HG03571 (cell line): ENCODE results near the gene GSTK1.
"Not testable (repeated sequence)": the region's sequence is repeated elsewhere in the genome, so short reads cannot be mapped to it uniquely, and the experiment has no call there.

Experiments used
- ATAC-seq: cut with Tn5 transposase; IDR thresholded peaks from one replicate; pipeline ENCODE4 v1.9.1; 2021; ENCODE audit not compliant: unreplicated experiment

GSTK1 gene

DNA sequence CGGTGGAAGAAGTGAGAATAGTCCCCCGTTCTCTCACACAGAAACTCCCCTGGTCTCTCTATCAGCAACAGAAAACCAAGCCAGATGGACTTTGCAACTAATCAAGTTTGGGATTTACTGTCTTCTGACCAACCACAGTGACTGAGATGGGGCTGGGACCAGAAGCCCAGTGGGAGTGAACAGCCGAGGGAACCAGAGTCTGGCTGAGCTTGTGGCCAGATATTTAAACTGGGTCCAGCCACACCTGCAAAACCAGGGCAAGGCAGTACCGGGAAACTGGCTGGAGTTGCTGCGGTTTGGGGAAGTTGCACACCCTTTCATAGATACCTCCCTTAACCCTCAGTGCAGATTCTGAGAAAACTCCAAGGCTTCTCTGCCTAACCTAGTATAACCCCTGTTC, 6.0 kb downstream of the GSTK1 start:
- no peak for ATAC-seq

DNA sequence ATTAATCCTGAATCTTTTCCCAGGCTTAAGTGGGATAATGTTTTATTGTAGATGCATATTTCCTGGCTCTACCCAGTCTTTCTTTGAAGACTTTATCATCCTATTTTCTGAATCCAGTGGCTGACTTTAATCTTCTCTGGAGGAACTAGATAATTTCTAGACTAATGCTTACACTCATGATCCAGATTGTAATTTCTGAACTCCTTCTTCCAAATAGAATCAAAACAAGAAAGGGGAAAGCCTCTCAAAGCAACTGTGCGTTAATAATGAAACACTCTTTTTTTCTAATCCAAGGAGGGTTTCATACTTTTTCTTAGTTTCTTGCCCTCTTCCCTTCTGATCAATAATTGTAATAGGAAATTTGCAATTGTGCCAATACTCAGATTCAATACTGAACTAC, 8.0 kb downstream of the GSTK1 start:
- no peak for ATAC-seq

DNA sequence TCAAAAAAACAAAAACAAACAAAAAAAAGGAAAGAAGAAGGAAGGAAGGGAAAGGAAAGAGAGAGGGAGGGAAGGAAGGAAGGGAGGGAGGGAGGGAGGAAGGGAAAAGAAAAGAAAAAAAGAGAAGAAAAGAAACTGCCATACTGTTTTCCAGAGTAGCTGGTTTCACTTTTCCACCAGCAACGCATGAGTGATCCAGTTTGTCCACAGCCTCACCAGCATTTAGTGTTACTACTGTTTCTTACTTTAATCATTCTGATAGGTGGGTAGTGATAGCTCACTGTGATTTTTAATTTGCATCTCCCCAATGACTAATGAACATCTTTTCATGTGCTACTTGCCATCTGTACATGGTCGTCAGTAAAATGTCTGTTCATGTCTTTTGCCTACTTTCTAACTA, 9.6 kb downstream of the GSTK1 start:
- no peak for ATAC-seq

DNA sequence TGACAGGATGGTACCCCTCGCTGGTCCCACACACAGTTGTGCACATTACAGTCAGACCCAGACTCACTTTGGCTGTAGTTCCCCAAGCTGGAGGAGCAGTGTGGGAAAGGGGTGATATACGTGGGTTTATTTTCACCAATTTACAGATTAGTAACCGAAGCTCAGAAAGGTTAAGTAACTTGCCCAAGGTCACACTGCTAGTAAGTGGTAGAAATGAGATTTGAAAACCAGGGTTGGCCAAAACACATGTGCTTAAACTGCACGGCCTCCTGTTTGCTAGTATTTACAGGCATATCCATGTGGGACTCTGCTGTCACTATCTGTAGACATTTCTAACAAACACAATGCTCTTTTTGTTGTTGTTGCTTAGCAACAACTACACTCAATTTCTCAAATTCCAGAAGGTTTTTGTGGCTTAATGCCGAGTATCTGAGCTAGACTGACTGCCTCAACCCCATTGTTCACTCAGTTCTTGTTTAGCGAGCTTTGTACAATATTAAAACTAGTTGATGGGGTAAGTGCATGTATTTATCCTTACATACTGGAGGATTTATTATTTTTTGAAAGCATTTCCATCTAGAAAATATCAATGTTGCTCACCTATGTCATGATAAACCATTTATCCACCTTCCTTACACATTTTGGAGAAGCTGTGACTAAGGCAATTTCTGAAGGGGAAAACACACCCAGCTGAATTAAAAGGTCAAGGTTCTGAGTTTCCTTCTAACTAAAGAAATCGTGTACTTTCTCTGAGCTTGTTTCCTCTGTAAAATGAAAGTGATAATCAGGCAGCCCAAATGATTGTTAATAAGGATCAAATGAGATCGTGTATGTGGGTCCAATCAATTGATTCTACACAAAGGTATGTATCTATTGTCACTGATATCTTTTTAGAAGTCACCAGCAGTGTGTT, 16.2 kb downstream of the GSTK1 start:
- no peak for ATAC-seq

DNA sequence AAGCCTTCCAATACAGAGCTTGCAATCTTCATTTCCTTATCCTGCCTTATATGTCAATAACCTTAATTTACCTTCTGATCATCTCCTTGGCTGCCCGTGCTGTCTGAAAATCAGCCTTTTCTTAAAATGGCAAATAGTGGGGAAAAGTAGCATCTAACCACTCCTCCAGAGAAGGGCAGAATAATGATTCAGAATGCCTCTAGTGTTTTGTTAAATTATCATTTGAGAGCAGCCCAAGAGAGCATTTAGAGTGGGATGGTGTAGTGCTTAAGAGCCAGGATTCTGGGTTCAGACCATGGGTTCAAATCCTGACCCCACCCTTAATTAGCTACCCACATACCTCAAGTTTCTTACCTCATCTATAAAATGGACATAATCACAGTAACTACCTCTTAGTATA, 16.9 kb downstream of the GSTK1 start:
- no peak for ATAC-seq

DNA sequence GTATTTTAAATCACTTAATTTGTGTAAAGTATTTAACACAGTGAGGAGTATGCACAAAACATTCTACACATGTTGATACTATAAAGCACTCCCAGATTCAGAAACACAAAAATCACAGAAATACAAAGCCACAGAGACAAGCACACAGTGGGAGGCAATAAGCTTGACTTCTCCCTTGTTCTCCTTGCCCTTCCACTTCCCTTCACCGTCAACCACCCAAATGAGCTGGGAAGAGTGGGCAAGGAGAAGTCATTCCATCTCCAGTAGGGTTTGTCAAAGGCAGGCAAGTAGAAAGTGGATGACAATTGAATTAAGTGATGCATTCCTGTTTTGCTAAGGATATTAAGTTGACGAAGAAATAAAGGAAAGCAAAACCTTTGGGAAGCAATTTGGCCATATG, 17.3 kb downstream of the GSTK1 start:
- no peak for ATAC-seq

DNA sequence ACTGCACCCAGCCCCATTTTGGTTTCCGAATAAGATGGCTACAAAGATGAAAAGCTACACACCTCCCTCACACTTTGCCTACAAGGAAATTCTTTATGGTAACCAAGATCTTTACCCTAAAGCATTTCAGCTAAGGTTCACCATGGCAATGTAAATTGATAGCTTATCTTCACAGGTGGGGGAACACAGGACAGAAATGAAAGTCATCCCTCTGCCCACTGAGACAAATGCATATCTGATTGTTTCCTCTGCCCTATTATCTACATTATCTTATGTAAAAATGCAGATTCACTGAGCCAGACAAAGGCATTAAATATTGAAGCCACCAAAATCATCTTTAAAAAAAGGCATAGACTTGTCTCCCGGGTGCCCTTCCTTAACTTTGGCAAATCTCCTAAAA, 18.3 kb downstream of the GSTK1 start:
- no peak for ATAC-seq

DNA sequence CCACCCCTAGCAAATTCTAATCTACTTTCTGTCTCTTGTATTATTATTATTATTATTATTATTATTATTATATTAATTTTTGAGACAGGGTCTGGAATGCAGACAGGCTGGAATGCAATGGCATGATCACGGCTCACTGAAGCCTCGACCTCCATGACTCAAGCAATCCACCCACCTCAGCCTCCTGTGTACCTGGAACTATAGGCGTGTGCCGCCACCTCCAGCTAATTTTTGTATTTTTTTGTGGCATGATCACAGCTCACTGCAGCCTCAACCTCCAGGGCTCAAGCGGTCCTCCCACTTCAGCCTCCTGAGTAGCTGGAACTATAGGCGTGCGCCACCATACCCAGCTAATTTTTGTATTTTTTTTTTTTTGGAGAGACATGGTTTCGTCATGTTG, 18.9 kb downstream of the GSTK1 start:
- no peak for ATAC-seq

DNA sequence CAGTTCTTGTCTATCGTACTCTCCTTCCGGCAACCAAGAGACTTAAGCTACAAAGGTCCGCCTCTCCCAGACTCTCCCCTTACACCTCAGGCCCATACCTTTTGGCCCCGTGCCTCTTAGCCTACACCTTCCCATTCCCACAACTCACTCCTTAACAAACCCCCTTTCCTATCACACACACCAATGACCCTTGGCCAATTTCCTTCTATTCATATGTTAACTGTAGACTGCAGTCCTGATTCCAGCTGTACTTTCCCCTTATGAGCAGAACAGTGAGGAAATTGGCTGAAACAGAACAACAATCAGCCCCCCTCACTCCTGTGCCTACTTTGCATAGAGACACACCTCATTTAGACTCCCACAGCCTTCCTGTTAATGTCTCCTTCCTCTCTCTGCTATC, 20.1 kb downstream of the GSTK1 start:
- no peak for ATAC-seq

DNA sequence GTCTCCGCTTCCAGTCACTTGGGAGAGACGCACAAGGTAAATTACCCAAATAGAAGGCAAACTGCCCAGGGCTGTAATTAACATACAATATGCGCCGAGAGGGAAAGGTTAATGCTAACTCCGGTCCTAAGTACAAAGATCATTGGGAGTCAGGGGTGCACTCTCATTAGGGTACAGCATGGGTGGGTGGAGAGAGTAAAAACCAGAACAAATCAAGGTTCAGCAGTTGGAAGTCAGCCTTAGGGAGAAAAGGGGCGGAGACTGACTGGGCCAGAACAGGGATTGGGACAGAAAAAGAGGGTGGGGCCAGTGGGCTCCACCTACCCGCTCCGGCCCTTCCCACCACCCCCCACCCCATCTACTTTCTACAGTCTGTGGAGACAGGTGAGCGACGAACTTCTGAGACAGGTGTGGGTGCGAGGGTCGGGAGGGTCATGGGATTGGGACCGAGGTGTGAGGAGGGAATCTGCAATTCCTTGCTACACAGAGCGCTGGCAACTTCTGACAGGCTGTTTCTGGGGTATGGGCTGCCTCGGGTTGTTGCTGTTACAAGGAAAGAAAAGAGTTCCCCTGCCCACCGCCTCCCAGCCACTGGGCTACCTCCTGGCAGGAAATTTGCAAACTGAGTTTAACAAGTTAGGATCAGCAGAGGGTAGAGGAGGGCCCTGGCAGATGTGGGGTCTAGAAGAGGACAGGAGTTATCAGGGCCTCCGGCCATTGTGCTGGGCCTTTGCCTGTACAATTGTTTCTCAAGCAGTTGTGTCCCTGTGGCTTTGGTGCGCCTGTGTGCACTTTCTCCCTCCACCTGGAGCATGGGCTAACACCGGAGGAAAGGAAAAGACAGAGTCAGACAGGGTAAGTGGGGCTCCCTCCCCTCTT, 21.6 kb downstream of the GSTK1 start, which contains the start of gene TMEM139:
TSS of gene TMEM139 (plus strand) at position 368 of the 879 bp plus-strand sequence. CDS start 1,000 bp downstream, outside the sequence.
- ATAC-seq = no peak

DNA sequence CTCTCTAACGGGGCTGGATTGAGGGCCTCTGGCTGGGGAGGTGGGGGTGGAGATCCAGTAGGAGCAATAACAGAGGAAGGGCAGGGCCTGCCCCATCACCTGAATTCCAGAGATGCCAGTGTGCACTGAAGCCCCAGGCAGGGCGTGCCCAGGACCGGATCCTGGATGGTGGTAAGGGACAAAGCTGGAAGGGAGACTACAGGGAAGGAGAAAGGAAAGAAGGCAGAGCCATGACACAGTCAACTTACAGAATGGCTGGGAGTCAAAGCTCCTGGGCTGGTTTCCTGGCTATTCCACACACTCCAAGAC, 22.2 kb downstream of the GSTK1 start:
- no peak for ATAC-seq

DNA sequence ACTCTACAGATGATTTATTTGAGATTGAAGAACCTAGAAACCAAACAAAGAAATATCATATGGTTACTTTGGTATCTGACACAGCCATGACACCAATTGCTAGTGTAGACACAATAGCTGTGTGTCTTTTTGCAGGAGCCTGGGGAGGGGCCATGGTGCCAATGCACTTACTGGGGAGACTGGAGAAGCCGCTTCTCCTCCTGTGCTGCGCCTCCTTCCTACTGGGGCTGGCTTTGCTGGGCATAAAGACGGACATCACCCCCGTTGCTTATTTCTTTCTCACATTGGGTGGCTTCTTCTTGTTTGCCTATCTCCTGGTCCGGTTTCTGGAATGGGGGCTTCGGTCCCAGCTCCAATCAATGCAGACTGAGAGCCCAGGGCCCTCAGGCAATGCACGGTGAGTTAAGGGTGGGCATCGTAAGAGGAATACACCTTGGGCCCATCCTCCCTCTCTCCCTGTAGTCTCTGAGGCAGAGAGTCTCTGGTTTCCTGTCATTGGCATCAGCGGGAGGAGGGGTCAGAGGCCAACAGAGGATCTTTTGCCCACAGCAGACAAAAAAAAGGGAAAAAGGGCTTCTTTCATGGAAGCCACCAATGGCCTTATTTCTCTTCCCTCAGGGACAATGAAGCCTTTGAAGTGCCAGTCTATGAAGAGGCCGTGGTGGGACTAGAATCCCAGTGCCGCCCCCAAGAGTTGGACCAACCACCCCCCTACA, 22.7 kb downstream of the GSTK1 start:
- no peak for ATAC-seq

DNA sequence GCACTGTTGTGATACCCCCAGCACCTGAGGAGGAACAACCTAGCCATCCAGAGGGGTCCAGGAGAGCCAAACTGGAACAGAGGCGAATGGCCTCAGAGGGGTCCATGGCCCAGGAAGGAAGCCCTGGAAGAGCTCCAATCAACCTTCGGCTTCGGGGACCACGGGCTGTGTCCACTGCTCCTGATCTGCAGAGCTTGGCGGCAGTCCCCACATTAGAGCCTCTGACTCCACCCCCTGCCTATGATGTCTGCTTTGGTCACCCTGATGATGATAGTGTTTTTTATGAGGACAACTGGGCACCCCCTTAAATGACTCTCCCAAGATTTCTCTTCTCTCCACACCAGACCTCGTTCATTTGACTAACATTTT, 23.3 kb downstream of the GSTK1 start:
- ATAC-seq = no peak

DNA sequence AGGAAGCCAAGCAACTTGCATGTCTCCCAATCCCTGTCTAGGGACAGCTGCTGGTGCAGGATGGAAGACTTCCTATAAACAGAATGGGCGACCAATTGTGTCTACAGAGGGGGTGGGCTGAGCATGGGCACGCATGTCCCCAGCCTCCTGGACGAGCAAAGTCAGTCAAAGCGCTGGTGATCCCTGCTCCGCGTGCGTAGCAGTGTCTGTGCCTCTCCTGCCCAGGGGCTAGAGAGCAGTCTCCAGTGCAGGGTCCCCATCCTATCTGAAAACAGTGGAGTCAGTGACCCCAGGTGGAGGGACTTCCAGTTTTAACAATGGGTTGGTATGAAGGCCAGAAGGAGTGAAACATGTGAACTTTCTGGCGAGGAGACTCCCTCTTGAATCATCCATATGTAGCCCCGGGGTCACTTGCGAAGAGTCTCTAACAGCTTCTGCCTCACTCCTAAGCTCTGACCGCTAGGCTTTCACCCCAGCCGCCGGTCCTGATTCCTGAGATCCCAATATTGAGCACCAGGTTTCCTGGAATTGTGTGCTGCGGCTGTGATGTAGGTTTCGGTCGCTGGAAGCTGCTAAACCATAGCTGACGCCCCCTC, 24.2 kb downstream of the GSTK1 start:
- no peak for ATAC-seq

DNA sequence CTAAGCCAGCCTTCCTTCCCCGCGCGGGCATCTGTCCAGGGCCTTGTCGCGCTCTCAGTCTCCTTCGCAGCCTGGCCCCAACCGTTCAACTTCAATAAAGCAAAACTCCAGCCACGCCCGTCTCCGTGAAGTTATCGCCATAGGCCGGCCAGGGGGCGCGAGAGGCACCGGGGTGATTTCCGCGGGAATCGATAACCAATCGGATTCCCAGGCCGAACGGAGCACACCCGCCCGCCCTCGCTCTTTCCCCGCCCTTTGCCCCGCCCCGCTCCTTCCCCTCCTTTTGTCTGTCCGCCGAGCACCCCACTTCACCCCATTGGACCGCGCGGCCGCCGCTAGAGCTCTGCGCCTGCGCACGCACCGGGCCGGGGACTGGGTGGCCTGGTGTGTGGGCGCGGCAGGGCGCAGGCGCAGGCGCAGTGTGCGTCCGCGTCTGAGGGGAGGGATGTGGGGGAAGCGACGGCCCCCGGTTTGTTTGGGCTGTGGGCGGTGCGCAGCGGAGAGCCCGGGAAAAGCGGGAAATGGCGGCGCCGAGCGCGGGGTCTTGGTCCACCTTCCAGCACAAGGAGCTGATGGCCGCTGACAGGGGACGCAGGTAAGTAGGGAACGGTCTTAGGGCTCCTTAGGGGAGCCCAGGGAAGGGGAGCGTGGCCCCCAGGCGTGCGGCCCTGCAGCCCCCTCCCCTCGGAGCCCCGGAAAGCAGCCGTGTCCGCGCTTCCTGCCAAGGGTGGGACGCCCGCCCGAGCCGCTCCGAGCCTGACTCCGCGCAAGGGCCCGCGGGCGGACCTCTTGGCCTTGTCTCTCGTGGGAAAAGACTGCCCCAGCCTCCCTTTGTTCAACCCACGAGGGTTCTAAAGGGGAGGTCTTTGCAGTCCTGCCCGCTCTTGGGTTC, 24.9 kb downstream of the GSTK1 start, which contains the start of gene CASP2:
TSS of gene CASP2 (plus strand) at position 417 of the 892 bp plus-strand sequence. CDS start at position 522, 105 bp downstream.
- peak; percentile 90 for ATAC-seq

DNA sequence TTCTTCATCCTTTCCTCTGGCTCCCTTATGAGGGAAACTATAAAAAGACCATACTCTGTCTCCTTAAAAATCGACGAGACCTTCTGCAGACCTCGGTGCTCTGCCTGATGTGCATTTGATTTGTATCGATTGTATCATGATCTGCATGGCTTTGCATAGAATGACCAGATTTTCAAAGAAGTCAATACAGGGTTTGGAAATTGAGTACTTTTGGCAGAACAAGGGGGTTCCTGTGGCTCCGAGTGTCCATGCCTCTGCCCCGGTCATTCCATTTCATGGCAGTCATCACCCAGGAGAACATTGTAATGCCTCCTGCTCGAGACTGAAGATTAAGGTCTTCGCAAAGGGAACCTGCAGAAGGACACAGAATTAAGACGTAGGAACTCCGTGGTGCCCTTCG, 25.6 kb downstream of the GSTK1 start:
- ATAC-seq = no peak

DNA sequence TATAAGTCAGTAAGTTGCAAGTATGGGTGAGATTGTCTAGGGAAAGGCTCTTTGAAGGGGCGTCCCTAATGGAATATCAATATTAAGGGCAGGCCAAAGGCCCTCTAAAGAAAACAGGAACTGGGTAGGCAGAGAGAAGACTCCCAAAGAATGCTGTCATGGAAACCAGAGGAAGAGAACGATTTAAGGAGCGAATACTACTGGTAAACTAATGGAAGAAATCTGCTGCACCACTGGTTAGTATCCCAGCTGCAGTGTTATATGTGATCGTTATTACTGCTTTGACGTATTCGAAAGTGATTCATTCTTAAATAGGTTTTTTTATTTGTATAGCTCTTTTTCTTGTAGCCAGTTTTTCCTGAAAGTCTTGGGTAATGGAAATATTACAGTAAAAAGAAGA, 26.2 kb downstream of the GSTK1 start:
- no peak for ATAC-seq

DNA sequence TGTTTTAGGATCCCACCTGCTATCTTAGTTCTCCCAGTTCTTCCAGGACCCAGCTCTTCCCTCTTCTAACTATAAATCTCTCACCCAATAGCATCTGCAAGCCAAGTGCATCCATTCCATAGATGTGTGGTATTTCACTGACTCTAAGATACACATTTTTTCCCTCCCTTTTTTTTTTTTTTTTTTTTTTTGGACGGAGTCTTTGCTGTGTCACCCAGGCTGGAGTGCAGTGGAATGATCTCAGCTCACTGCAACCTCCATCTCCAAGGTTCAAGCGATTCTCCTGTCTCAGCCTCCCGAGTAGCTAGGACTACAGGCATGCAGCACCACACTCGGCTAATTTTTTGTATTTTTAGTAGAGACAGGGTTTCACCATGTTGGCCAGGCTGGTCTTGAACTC, 26.6 kb downstream of the GSTK1 start:
- ATAC-seq = not testable (repeated sequence)

DNA sequence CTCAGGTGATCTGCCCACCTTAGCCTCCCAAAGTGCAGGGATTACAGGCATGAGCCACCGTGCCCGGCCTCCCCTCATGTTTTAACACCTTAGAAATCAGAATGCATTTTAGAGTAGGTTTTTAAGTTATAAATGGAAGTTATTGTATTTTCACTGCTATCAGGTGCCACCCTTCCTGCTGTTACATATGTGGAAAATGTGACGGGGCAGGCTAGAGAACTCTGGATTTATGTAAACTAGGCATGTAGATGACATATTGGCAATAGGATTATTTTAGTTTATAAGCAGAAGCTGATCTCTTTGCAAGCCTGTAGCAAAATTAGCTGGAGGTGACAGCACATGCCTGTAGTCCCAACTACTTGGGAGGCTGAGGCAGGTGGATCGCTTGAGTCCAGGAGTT, 27.1 kb downstream of the GSTK1 start:
- no peak for ATAC-seq

DNA sequence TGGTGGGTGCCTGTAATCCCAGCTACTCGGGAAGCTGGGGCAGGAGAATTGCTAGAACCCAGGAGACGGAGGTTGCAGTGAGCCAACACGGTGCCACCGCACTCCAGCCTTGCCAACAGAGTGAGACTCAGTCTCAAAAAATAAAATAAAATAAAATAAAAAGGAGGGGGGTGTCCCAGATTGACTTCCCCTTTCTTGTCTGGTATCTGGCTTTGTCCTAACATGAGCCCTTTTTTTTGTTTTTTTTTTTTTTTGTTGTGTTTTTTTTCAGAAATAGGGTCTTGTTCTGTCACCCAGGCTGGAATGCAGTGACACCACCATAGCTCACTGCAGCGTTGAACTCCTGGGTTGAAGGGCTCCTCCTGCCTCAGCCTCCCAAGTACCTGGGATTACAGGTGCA, 29.6 kb downstream of the GSTK1 start:
- ATAC-seq = no peak
